M059J (cell line): ENCODE measurements around the gene ADA. TPM values are rescaled to one million over a fixed set of nuclear protein-coding genes. Genes with fewer than 3 reads are reported as not detected.

Experiments used
- DNase-seq: peaks from one replicate; pipeline ENCODE4 v3.0.0-alpha.2; 2012; ENCODE audit warnings: low read depth
- total RNA-seq: library from RNA; depleted of rRNA; stranded (reverse); fragments of >200 nt; shearing (Covaris generic); gene quantifications from 2 replicates; pipeline ENCODE4 v1.2.3, GENCODE V29; 2014

ADA gene
- total RNA-seq, 1 experiment from 2014 or later = 9.6 TPM

DNA sequence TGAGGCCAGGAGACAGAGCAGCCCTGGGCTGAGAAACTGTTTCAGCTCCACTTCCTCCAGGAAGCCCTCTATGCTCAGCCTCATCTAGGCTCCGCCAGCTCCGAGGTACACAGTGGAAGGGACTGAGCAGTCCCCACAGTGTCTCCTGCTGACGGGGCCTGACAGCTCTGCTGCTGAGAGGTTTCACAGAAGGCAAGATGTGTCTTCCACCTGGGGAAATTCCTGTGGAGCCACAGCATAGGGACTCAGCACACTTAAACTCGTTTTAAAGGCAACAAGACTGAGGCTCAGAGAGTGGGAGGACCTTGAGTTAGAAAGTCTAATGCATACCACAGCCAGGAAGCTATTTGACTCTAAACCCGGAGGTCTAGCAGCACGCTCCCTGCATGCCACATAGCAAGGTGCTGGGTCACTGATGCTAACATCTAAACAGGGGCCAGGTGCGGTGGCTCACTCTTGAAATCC is 6.8 kb downstream of the ADA start:
- DNase-seq = no peak

DNA sequence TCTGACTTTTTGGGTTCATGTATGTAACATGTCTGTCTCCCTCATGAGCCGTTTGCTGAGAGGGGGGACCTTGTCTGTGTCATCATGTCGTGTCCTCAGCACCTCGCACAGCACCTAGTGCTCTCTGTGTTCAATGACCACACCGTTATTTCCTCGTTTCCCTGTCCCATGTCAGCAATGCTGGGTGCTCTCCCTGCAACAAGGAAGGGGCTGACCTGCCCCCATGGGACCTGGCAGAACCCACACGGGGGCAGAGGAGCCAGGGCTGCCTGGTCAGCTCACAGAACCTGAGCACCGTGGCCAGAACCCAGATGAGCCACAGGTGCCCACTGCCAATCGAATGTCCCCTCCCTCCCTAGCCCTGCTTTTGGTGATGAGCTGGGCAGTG is 7.3 kb downstream of the ADA start:
- DNase-seq = no peak

DNA sequence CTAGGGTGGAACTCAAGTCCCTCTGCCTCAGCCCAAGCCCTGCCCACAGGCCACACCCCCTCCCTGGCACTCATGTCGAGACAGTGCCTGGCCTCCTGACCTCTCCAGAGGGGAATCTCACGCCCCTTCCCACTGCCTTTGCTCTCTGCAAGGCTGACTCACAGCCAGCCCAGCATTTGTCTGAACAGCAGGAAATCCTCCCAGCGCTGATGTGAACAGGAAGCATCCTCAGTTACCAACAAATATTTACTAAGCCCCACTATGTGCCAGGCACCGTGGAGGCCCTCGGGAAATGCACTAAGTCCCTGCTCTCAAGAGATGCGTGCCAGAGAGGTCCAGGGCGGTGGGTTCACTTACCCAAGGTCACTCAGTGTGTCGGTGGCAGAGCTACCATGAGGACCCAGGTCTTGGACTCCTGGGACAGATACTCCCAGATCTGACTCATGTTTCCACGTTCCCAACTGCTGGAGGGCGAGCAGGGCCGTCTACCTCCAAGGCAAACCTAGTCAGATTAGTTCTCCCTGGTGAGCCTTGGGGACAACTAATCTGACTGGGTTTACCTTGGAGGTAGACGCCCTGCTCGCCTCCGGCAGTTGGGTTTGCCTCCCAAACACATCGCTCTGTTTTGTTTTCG is 7.8 kb downstream of the ADA start:
- peak; percentile 99 for DNase-seq

DNA sequence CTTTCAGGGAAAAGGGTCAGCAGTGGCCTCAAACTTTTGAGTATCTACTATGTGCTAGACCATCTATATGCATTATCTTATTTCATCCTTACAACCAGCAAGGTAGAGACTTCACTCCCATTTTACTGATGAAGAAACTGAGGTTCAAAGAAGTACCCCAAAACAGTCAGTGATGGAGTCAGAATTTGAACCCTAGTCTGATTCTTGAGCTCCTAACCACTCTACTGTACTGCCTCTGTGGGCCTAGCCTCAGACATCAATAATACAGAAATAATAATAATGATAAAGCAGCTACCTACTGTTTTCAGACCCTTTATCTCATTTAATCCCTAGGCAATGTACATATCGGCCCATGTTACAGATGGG is 8.4 kb downstream of the ADA start:
- no peak for DNase-seq

DNA sequence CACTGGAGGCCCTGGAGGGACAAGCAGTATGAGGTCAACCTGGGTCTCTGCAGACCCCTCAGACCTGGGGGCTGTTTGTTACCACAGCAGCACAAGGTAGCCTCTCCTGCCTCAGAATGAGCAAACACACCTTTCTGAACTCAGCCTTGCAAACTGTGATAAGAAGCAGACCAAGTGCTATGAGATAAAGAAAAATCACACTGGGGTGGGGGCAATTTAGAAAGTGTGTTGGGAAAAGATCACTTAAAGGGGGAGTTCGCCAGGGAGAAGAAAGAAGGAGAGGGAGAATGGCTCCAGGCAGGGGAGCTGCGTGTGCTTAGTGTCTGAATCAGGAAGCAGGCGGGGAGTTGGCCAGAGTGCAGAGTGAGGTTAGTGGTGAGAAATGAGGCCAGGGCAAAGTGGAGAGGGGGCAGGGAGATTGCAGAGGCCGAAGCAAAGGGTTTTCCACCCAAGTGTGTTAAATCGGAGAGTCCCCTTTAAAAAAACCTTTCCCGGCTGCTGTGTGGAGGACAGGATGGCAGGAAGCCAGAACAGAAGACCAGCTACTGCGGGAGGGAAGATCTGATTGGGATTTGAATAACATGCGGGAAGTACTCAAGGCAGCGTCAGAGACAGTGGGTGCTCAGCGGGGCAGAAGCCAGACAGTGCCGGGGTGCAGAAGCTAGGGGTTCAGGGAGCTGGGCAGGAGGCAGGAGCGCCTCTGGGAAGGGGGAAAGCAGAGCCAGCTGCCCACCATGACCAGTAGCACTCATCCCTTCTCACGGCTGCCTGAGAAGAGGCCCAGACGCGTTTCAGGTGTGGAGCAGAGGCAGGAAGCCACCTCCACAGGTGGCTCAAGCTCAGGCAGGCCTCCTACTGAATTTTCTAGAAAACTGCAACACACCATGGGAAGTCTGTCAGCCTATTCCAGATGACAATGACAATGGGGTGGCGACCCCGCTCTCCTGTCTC is 9.0 kb downstream of the ADA start:
- DNase-seq = peak; percentile 96

DNA sequence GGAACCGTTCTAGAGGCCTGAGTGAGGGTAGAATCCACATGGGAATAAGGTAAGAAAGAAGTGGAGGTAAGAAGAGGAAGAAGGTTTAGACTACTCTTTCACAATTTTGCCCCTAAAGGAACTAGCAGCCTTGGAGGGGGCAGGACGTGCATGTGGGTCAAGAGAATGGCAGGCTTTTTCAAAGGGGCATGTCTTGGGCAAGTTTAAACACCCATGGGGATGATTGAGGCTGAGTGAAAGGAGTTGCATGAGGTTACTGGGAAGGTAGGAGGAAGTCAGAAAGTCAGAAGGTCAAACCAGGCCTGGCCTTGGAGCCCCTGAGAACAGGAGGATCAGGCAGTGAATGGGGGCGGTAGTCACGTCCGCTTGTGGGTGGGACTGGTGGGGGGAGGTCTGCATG is 10.2 kb downstream of the ADA start:
- DNase-seq = no peak

DNA sequence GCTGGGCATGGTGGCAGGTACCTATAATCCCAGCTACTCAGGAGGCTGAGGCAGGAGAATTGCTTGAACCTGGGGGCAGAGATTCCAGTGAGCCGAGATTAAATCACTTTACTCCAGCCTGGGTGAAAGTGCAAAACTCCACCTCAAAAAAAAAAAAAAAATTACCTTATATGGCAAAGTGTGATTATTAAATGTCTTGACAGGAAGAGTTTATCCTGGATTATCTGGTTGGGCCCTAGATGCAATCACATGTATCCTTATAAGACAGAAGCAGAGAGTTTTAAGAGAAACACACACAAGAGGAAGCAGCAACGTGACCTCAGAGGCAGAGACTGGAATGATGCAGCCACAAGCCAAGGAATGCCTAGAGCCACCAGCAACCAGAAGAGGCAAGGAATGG is 11.0 kb downstream of the ADA start:
- DNase-seq = no peak

DNA sequence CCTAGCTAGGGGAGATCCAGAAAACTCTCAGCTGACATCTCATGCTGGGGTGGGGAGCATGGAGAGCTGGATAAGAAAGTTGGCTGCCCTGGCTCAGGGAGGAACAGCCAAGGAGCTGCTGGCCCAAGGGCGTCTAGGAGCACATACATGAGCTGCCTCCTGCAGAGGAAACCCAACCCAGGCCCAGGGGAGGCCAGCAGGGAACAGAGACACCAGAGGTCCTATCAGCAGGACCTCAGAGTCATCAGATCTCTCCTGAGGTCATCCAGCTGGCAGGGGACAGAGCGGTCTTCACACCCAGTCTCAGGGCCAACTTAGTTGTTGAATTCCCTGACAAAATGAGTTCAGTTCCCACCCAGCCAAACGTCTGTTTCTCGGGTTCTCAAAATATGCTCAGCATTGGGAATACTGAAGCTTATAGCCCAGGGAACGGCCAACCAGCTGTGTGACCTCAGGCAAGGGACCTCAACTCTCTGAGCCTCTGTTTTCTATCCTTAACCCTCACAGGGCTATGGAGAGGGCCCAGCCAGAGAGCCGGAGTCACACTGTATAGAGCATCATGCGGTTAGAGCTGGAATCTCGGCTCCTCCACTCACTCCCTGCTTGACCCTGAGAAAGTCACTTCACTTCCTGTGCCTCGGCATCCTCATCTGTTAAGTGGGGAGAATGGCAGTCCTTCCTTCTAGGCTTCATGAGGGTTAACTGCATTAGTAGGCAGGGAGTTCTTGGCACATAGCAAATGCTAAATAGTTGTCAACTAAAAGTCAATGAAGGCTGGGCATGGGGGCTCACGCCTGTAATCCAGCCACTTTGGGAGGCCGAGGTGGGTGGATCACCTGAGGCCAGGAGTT is 13.8 kb downstream of the ADA start:
- no peak for DNase-seq

DNA sequence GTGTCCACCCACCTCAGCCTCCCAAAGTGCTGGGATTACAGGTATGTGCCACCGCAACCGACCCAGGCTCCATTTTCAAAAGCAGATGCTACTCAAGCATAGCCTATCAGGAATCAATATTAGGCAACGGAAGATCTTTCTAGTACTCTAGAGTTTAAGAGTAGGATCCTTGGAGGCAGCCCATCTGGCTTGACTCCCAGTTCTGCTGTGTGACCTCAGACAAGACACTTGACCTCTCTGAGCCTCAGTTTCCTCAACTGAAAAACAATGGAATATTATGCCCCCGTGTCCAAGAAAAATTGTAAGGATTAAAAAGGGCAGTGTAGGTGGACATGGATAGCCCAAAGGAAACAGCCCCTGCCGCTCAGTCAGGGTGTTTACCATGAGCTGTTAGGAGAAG is 14.5 kb downstream of the ADA start:
- no peak for DNase-seq

DNA sequence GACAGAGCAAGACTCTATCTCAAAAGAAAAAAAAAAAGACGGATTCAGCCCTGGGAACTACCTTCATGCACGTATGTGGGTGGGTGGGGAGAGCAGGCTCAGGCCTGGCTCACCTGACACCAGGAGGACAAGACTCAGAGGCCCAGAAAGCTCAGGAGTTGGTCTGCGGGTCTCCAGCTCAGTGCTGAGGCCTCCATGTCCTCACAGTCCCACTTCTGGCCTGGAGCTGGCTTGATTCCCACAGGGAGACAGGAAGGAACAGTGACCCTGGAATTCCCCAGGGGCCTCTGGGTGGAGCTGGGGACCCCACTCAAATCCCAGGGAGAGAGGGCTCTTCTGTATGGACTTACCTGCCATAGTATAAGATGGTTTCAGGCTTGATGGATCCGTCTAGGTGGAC is 15.6 kb downstream of the ADA start:
- no peak for DNase-seq

DNA sequence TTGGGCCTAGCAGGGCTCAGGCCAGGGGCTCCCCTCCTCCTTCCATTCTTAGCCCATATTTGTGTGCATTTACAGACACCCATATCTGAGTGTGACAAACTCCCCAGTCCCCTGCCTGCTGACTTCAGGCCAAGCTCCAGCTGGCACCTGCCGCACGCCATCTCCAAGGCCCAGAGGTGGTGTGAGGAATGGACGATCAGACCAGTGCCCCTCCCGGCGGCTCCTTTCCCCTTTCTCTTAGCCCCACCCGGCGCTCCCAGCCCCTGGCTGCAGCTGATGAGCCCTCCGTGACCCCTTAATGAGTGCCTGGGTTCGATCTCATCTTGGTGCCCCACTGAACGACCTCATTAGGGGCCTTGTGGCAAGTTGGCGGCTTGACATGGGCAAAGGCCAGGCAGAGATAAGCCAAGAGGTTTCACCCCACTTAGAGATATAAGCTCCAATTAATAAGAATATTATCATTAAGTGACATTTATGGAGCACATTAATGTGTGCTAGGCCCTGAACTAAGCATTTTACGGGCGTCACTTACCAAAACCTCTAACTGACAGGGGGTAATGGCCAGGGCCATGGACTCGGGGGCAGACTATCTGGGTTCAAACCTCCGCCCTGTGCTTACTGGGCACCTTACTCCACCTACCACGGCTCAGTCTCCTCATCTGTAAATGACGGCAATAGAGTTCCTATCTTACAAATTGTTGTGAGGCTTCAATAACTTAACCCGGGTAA is 17.5 kb downstream of the ADA start:
- no peak for DNase-seq

DNA sequence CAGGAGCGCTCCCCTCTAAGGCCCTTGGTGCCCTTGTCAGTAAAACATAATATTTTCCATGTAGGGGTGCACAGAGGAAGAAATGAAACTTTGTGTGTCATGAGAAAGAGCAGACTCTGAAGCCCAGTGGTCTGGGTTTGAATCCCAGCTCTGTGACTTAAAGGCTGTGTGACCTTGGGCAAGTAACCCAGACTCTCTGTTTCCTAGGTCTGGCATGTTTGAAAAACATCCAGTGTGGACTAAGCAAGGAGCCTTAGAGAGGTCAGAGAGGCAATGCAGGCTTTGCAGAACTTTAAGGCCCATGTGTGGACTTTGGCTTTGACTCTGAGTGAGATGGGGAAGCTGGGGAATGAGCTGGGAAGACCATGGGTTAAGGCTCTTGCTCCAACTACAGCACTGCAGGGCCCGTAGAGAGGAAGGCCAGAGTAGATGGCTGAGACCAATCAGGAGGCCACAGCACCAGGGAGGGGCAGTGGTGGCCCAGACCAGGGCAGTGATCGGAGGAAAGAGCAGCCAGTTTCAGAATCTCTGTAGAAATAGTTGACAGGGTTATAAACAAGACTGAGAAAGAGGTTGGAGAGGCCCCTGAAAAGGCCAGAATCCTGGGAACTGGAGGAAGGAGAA is 18.2 kb downstream of the ADA start:
- DNase-seq = no peak

DNA sequence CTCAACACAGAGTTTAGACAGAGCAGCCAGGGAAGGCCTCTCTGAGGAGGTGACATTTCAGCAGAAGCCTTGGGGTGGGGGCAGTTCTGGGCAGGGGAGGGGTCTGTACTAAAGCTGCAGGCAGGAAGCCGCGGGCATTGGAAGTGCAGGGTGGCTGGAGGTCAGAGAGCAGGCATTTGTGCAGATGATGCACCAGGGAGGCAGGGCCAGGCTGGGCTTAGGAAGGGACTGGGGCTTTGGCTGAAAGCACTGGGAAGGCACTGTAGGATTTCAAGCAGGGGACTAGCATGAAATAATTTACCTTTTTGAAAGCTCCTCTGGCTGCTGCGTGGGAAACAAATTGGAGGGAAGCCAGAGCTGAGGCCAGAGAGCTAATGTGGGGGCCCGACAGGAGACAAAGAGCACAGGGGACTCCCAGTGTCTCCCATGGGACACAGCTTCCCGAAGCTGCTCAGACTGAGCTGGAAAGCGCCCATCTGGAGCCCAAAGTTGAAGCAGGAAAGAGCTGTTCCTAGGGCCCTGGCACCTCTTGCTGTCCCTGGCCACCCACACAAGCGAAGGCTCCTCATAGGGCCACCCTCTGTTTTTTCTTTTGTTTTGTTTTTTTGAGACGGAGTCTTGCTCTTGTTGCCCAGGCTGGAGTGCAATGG is 19.3 kb downstream of the ADA start:
- no peak for DNase-seq

DNA sequence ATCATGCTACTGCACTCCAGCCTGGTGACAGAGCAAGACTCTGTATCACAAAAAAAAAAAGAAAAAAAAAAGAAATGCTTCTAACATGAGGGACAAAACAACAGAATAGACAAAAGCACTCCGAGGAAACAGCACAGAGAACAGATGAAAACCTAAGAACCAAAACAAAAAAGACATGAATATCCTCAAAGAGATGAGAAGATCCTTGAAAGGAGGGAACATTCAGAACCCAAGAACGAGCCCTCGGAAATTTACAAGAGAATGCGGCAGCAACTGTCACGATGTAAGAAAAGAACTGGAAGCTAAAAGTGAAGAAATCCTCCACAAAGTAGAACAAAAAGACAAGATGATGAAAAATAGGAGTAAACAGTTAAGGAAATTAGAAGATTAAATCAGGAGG is 21.2 kb downstream of the ADA start:
- DNase-seq = no peak

DNA sequence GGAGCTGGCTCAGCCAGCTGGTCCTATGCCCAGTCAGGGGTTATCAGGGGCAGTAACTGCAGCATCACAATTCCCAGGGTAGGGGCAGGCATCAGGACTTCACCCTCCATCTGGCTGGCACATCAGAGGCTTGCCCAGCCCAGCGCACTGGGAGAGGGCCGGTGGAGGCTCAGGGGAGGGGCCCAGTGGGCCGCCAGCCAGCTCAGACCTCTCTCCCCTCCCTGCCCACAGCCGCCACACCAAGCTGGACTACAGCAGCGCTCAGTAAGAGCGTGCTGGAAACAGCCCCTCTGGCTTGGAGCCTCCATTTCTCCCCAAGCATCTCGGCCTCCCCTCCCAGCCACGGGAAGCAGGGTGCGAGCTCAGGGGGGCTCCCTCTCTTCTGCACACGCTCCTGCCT is 22.0 kb downstream of the ADA start:
- no peak for DNase-seq

DNA sequence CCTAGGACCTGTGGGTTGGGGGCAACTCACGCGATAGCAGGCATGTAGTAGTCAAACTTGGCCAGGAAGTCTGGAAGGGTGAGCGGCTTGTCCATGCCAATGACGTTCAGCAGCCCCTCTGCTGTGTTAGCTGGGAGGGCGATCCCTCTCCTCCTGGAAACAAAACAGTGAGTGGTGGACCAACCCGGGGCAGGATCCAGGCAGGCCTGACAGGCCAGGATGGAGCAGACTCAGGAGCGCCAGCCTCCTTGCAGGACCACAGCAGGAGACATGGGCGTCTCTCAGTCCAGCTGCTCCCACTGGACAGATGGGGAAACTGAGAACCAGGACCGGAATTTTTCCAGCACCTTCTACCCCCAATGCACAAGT is 22.5 kb downstream of the ADA start:
- no peak for DNase-seq

DNA sequence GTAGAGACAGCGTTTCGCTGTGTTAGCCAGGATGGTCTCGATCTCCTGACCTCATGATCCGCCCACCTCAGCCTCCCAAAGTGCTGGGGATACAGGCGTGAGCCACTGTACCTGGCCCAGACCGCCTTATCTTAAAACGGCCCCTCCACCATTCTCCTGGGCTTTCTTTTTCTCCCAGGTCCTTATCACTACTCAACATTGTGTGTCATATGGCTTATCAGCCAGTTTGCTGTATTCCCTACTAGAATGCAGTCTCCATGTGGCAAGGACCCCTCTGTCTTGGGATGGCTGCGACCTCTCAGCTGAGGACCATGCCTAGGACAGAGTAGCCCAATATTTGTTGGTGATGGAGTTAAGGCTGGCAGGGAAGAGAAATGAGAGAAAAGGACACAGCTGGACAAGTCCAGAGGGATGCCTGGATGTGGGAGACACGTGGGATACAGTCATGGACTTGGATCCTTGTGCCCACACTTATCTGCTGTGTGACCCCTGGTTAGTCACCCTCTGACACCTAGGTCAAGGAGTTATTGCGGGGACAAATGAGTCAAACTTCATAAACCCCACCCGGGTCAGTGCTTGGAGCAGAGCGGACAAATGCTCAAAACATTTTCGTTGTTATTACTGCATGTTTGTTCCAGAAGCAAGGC is 24.0 kb downstream of the ADA start:
- no peak for DNase-seq

DNA sequence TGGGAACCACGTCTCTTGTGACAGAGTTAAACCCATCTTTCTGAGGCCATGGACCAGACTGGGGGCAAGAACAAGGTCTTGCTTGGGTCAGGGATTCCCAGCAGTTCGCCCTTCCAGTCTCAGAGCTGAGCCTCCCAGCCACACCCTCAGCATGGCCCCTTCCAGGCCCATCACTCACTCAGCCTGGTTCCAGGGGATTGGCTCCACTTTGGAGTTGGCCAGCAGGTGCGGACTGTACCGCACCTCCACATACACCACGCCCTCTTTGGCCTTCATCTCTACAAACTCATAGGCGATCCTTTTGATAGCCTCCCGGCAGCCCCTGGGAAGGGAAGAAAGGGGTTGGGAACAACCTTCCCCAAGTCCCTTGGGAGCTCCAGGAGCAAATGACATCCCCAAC is 25.2 kb downstream of the ADA start:
- DNase-seq = no peak

DNA sequence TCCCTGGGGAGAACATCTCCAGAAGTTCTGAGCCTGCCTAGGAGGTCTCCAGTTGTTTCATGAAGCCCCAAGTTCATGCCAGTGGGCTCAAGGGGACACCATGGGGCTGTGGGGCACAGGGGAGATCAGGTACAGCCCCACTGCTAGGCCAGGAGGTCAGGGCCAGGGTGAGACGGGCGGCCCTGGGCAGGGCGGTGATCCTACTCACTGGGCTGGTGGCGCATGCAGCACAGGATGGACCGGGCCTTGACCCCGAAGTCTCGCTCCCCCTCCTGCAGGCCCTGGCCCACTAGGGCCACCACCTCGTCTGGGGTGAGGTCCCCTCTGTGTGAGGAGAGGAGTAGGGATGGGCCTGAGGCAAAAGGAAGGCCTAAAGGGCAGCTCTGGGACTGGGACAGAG is 26.1 kb downstream of the ADA start:
- DNase-seq = no peak

DNA sequence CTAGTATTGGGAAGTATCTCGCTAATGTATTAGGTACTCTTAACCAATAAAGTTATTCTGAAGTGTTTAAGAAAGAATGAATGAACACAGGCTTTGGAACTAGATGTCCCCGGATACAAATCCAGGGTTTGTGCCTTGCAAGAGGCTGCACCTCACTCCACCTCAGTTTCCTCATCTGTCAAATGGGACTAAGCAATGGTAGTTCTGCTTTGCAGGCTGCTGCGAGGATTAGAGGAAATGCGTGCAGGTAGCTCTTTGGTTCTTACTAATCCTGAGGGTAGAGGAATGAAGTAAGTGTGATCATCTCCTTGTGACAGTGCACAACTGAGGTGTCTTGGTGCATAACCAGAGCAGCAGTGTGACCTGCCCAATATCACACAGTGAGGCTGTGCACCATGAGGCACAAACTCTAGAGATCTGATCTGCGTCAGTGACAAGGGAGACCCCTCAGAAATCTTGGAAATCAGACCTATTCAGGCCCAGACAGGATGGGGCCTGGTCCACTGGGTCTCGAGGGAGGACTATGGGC is 26.7 kb downstream of the ADA start:
- no peak for DNase-seq
